RCC 7860 (cell line): Measurements from ENCODE around the gene LHX1.

ENCODE experiments used
- DNase-seq: peaks from one replicate; pipeline ENCODE4 v3.0.0-alpha.2; 2015; ENCODE audit warnings: low spot score
- FAIRE-seq: peaks from 2 replicates; lab custom pipeline; 2012; peaks lifted over from hg19 to GRCh38; lab: Jason Lieb, UNC

LHX1 gene

DNA sequence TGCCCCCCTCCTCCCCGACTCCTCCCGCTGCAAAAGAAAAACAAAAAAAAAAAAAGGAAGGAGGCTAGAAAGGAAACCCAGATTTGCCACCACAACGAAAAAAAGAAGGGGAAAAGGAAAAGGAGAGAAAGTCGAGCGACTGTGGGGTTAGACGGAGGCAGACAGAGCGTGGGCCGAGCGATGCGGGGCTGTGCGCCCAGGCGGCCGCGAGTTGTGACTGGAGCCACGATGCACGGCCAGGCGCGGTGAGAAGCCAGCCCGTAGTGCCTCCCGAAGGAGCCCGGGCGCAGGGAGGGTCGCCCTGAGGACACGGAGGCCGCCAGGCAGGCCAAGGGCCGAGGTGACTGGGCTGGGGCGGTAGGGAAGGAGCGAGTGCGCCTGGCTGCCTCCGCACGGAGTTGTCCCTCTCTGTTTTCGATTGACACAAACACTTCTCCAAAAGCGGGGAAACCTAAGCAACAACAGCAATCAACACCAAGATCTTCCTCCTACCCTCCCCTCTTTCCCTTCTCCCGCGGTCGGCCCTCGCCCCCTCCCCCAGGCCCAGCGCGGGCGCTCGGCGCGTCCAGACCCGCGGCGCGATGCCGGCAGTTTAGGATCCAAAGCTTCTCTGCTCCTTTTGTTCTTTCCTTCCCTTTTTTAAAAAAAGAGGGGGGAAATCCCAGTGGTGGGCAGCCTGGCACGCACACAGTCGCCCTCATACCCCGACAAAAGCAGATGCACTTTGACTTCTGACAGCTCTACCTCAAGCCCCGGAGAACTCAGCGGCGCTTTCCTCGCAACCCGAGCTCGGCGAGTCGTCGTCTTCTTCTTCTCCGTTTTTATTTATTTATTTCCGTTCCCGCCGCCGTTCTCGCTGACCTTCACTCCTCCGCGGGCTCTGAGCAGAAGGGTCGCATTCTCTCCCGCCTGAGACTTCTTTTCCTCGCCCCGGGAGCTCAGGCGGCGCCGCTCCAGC is at the start of gene LHX1:
Gene LHX1 (plus strand): TSS at position 475 of the 958 bp plus-strand sequence. CDS start 723 bp downstream, outside the sequence.
- FAIRE-seq = no peak
- no peak for DNase-seq

- FAIRE-seq (no peak), DNase-seq (no peak)
These were observed 48.9 kb upstream of the LHX1 start for GRCh38 chr17:36888236-36888951.

GRCh38 chr17:36889770-36890349 is 47.4 kb upstream of the LHX1 start:
- FAIRE-seq (no peak), DNase-seq (no peak)

- DNase-seq (no peak), FAIRE-seq (no peak)
These were observed 46.7 kb upstream of the LHX1 start for GRCh38 chr17:36890398-36891168.

DNA sequence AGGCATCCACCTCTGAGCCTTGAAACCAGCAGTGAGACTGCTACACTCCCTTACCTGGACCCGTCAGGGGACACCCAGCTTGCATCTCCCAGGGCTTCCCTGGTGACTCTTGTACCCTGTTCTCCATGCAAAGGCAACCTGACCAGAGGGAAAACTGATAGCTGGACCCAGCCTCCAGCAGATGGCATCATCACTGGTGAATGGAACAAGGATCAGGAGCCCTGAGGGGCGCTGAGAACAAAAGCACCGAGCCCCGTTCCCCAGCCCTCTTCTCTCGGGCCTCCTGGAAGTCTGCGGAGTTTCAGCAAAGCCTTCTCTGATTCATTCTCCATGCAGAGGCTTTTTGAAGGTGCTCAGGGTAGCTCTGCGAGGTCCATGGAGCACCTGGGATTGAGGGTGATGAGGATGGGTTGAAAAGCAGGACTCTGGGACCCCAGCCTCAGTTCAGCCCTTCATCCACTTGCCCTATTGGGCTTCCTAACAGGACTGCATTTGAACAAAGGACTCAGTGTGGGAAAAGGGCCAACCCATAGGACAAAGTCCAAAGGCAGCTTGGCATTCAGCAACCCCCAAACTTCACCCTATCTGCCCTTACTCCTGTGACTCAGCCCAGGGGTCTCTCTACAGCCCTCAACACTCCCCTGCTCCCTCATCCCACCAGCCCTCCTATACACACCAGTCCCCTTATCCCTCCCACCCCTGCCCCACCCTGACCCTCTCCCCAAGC is 45.0 kb upstream of the LHX1 start:
- DNase-seq = no peak
- FAIRE-seq = no peak

GRCh38 chr17:36894177-36894576 is 43.1 kb upstream of the LHX1 start:
- FAIRE-seq = no peak
- DNase-seq = no peak

DNA sequence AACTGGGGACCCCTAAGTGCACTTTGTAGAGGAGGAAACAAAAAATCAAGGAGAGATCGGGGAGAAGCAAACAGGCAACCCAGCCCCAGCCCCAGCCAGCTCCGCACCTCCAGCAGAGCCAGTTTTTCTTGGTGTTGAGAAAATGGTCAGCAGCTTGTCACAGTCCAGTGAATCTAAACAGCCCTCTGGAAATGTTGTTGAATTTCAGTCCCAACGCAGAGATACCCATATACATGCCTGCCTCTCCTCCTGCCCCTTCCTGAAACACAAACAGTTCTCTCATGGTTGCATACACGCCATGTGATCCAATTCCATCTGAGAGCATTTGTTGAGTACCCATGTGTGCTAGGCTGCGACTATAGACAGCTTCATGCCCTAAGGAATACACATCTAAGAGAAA is 42.4 kb upstream of the LHX1 start:
- DNase-seq (no peak), FAIRE-seq (no peak)

GRCh38 chr17:36899250-36900159 is 37.8 kb upstream of the LHX1 start:
- FAIRE-seq (no peak), DNase-seq (peak; percentile 70)

GRCh38 chr17:36900160-36900512 is 37.1 kb upstream of the LHX1 start:
- no peak for FAIRE-seq
- DNase-seq = no peak

- FAIRE-seq (no peak), DNase-seq (peak; percentile 98)
These were observed 35.8 kb upstream of the LHX1 start for GRCh38 chr17:36901506-36901905.

- no peak for DNase-seq
- no peak for FAIRE-seq
These were observed 29.9 kb upstream of the LHX1 start for GRCh38 chr17:36907407-36907806.

DNA sequence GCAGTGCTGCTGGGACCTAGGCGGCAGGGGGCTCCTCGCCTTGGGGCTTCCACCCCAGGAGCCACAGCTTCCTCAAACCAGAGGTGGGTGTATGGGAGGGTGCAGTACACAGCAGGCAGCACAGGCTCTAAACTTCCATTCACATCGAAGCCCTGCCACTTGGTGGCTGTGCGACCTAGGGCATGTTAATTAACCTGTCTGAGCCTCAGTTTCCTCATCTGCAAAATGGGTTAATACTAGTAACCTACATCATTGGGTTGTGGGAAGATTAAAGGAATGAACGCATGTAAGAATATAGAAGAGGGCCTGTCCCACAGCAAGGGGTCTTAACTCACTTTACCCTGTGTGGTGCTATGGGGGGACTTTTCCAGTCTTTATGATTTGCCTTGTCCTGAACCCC is 26.8 kb upstream of the LHX1 start:
- no peak for DNase-seq
- FAIRE-seq = no peak

- DNase-seq (peak; percentile 29), FAIRE-seq (no peak)
These were observed 26.3 kb upstream of the LHX1 start for GRCh38 chr17:36911001-36911400.

DNA sequence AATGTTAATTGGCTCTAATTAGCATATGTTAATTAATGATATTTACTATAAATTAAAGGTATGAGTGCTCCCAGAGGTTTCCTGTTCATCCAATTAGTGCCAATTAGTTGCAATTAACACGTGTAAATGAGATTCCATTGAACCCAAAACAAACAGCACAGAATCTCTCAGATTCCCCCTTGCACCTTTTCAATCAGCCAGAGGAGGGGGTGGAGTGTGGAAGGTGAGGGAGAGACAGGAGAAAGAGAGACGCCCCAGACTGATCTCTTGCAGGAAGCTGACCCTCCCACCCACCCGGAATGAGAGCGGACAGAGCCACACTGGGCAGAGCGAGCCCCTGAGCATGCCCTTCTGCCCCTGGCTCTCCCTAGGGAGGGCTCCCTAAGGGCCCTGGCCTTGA is 24.1 kb upstream of the LHX1 start:
- DNase-seq (no peak), FAIRE-seq (no peak)

- DNase-seq = peak; percentile 76
- FAIRE-seq = no peak
These were observed 19.0 kb upstream of the LHX1 start for GRCh38 chr17:36918211-36918691.

- no peak for FAIRE-seq
- DNase-seq = no peak
These were observed 17.8 kb upstream of the LHX1 start for GRCh38 chr17:36919407-36919968.

GRCh38 chr17:36920032-36921005 is 17.0 kb upstream of the LHX1 start:
- DNase-seq = peak; percentile 95
- no peak for FAIRE-seq
